DOHH2 (cell line): ENCODE results near the gene NUDT3.

Experiments
- H3F3A ChIP-seq: fragments of 200-600 bp; sonication (generic), shearing (Covaris generic); 2 replicates; pipeline ENCODE4 v1.6.0; 2016; ENCODE audit warnings: antibody characterized with exemption, mild to moderate bottlenecking; ENCODE audit not compliant: control insufficient read depth, insufficient read depth
- H3K27ac ChIP-seq: fragments of 200-600 bp; sonication (generic); 2 replicates; pipeline ENCODE4 v1.5.1; 2014; ENCODE audit warnings: low read depth, mild to moderate bottlenecking, low read length, moderate library complexity
- H3K27me3 ChIP-seq: fragments of 200-600 bp; sonication (generic); 2 replicates; pipeline ENCODE4 v1.6.1; 2014; ENCODE audit warnings: mild to moderate bottlenecking, low read length, mixed read lengths; ENCODE audit not compliant: control insufficient read depth
- H3K36me3 ChIP-seq: fragments of 200-600 bp; sonication (generic); 2 replicates; pipeline ENCODE4 v1.6.1; 2014; ENCODE audit warnings: mild to moderate bottlenecking, low read length, moderate library complexity, mixed read lengths; ENCODE audit not compliant: control insufficient read depth
- H3K4me1 ChIP-seq: fragments of 200-600 bp; sonication (generic); 2 replicates; pipeline ENCODE4 v1.6.1; 2014; ENCODE audit warnings: mild to moderate bottlenecking, low read length, mixed read lengths; ENCODE audit not compliant: control insufficient read depth
- H3K4me2 ChIP-seq: fragments of 200-600 bp; sonication (generic); 2 replicates; pipeline ENCODE4 v1.6.0; 2014; ENCODE audit warnings: mild to moderate bottlenecking, low read length, moderate library complexity
- H3K4me3 ChIP-seq: fragments of 200-600 bp; sonication (generic); 2 replicates; pipeline ENCODE4 v1.5.1; 2014; ENCODE audit warnings: mild to moderate bottlenecking, low read length, mixed read lengths
- H3K79me2 ChIP-seq: fragments of 200-600 bp; sonication (generic); 2 replicates; pipeline ENCODE4 v1.6.1; 2014; ENCODE audit warnings: mild to moderate bottlenecking, low read length, mixed read lengths; ENCODE audit not compliant: control insufficient read depth
- H3K9me2 ChIP-seq: fragments of 200-600 bp; sonication (generic); replicated peaks from 2 replicates; pipeline ENCODE4 v1.6.1; 2014; ENCODE audit warnings: mild to moderate bottlenecking, low read length, mixed read lengths; ENCODE audit not compliant: control insufficient read depth
- H3K9me3 ChIP-seq: fragments of 200-600 bp; sonication (generic); 2 replicates; pipeline ENCODE4 v1.6.1; 2014; ENCODE audit warnings: antibody characterized with exemption, low read length, mixed read lengths; ENCODE audit not compliant: control insufficient read depth, insufficient read depth
- H4K20me1 ChIP-seq: fragments of 200-600 bp; sonication (generic); 2 replicates; pipeline ENCODE4 v1.6.0; 2014; ENCODE audit warnings: low read depth, mild to moderate bottlenecking, antibody characterized with exemption, low read length, moderate library complexity; ENCODE audit not compliant: control insufficient read depth, insufficient read depth
- EZH2phosphoT487 ChIP-seq: fragments of 200-600 bp; sonication (generic); IDR thresholded peaks from 2 replicates; pipeline ENCODE4 v1.6.1; 2017; ENCODE audit warnings: borderline replicate concordance, mild to moderate bottlenecking, antibody characterized with exemption, low read length, moderate library complexity, mixed read lengths
- TF ChIP-seq, protein P1 (sequence below): fragments of 200-600 bp; sonication (generic); IDR thresholded peaks from one replicate; pipeline ENCODE4 v1.5.1; 2014; ENCODE audit warnings: antibody characterized with exemption, mild to moderate bottlenecking, low read depth, low read length; ENCODE audit not compliant: poor library complexity, severe bottlenecking

NUDT3 gene

DNA sequence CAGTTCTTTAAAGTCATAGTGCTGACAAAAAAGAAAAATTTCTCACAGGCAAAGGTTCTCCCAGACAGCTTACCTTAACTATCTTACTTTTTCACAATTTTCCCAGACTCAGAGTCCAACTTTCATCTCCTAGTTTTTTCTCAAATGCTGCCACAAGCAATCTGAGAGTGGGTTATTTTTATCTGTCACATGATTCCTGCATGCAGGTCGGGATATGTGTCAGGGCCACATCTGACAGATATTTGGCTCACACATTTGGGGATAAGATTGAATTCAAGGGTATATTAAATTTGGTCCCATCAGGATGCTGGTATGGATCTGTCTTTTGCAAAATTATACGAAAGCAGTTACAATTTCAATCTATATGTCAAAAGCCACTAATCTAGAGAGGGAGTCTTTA is 93.5 kb downstream of the NUDT3 start:
- H3F3A ChIP-seq, result no peaks in the 10 kb centered on the region
- no peak overlapping the region for H3K4me2 ChIP-seq
- H3K9me2 ChIP-seq, result no peaks in the 10 kb centered on the region
- H4K20me1 ChIP-seq, result no peaks in the 10 kb centered on the region
- H3K4me3 ChIP-seq, result no peak overlapping the region
- TF ChIP-seq, protein P1, sequence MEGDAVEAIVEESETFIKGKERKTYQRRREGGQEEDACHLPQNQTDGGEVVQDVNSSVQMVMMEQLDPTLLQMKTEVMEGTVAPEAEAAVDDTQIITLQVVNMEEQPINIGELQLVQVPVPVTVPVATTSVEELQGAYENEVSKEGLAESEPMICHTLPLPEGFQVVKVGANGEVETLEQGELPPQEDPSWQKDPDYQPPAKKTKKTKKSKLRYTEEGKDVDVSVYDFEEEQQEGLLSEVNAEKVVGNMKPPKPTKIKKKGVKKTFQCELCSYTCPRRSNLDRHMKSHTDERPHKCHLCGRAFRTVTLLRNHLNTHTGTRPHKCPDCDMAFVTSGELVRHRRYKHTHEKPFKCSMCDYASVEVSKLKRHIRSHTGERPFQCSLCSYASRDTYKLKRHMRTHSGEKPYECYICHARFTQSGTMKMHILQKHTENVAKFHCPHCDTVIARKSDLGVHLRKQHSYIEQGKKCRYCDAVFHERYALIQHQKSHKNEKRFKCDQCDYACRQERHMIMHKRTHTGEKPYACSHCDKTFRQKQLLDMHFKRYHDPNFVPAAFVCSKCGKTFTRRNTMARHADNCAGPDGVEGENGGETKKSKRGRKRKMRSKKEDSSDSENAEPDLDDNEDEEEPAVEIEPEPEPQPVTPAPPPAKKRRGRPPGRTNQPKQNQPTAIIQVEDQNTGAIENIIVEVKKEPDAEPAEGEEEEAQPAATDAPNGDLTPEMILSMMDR, result no peak
- TF ChIP-seq EZH2phosphoT487, result no peak
- H3K79me2 ChIP-seq, result no peaks in the 10 kb centered on the region
- H3K4me1 ChIP-seq, result peaks cover 26% of the 10 kb centered on the region
- H3K27ac ChIP-seq, result no peak overlapping the region
- no peaks in the 10 kb centered on the region for H3K9me3 ChIP-seq
- peaks cover 2% of the 10 kb centered on the region for H3K36me3 ChIP-seq
- H3K27me3 ChIP-seq, result no peaks in the 10 kb centered on the region

DNA sequence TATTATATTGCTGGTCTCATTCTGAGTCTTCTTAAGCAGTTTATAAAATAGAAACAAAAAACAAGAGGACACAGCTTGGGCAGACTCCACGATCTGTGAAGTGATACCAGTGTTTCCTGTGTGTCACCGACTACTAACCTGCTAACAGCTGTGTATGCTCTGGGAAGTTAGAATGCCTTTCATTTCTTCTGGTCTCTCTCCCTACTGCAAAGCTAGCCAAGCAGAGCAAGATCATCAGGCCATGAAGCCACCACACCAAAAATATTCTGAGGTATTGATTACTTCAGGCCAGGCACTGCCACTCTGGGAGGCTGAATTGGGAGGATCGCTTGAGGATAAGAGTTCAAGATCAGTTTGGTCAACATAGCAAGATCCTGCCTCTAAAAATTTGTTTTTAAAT is 96.7 kb downstream of the NUDT3 start:
- Histone ChIP-seq H3K4me2 (no peak overlapping the region), H3K9me3 (no peaks in the 10 kb centered on the region), H3K4me3 (no peak overlapping the region), H3K27ac (no peak overlapping the region), H3K9me2 (no peaks in the 10 kb centered on the region), H3K27me3 (no peaks in the 10 kb centered on the region), H4K20me1 (no peaks in the 10 kb centered on the region), H3K4me1 (peaks cover 26% of the 10 kb centered on the region), H3F3A (no peaks in the 10 kb centered on the region), H3K79me2 (no peaks in the 10 kb centered on the region), H3K36me3 (peaks cover 23% of the 10 kb centered on the region)
- TF ChIP-seq EZH2phosphoT487, result no peak
- TF ChIP-seq, protein P1, result no peak

DNA sequence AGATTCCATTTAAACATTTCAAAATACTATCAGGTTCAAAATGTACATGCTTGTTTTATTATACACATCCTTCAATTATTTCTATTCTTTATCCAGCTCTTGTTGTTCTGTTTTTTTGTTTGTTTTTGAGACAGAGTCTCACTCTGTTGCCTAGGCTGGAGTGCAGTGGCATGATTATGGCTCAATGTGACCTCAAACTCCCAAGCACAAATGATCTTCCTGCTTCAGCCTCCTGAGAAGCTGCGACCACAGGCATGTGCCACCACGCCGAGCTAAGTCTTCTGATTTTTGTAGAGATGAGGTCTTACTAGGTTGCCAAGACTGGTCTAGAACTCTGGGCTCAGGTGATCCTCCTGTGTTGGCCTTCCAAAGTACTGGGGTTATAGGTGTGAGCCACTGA is 99.5 kb downstream of the NUDT3 start:
- Histone ChIP-seq H3K9me2 (no peaks in the 10 kb centered on the region), H3F3A (no peaks in the 10 kb centered on the region), H3K4me1 (peaks cover 18% of the 10 kb centered on the region), H3K4me2 (no peak overlapping the region), H4K20me1 (no peaks in the 10 kb centered on the region), H3K36me3 (peaks cover 30% of the 10 kb centered on the region), H3K4me3 (no peak overlapping the region), H3K9me3 (no peaks in the 10 kb centered on the region), H3K27me3 (no peaks in the 10 kb centered on the region), H3K27ac (no peak overlapping the region), H3K79me2 (no peaks in the 10 kb centered on the region)
- TF ChIP-seq EZH2phosphoT487, result no peak
- TF ChIP-seq, protein P1, result no peak

DNA sequence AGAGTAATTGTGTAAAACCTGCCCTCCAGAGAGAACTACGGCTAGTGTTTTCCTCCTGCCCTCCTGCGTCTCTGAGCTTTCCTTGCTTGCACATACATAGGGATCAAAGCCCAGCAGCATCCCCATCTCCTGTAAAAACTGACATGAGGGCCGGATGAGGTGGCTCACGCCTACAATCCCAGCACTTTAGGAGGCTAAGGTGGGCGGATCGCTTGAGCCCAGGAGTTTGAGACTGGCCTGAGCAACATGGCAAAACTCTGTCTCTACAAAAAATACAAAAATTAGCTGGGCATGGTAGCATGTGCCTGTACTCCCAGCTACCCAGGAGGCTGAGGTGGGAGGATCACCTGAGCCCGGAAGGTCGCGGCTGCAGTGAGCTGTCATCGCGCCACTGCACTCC is 103.3 kb downstream of the NUDT3 start:
- peaks cover 47% of the 10 kb centered on the region for H3K36me3 ChIP-seq
- H3K79me2 ChIP-seq, result no peaks in the 10 kb centered on the region
- TF ChIP-seq, protein P1, result no peak
- no peak for TF ChIP-seq EZH2phosphoT487
- no peaks in the 10 kb centered on the region for H3K27me3 ChIP-seq
- H3K27ac ChIP-seq, result no peak overlapping the region
- H3K4me3 ChIP-seq, result no peak overlapping the region
- no peaks in the 10 kb centered on the region for H4K20me1 ChIP-seq
- no peaks in the 10 kb centered on the region for H3F3A ChIP-seq
- H3K4me2 ChIP-seq, result no peak overlapping the region
- H3K9me3 ChIP-seq, result no peaks in the 10 kb centered on the region
- H3K9me2 ChIP-seq, result no peaks in the 10 kb centered on the region
- H3K4me1 ChIP-seq, result peaks cover 24% of the 10 kb centered on the region
